CD8-positive, alpha-beta memory T cell (primary cell): ENCODE measurements around the gene SLC9C2. TPM values are rescaled to one million over a fixed set of nuclear protein-coding genes. Genes with fewer than 3 reads are reported as not detected.

Experiments
- CTCF ChIA-PET: fragments of 350-600 bp; sonication (Branson Sonifier 250); formaldehyde crosslinking; loops from one replicate; lab custom pipeline; 2021; ENCODE audit warnings: antibody characterized with exemption; lab: Charles Lee
- POLR2A ChIA-PET: fragments of 350-600 bp; sonication (Branson Sonifier 250); formaldehyde crosslinking; loops from one replicate; lab custom pipeline; 2021; ENCODE audit warnings: antibody characterized with exemption; lab: Charles Lee
- DNase-seq, 5 donors: peaks; one replicate each; pipeline versions ENCODE4 v3.0.0 to v3.0.0-alpha.2; 2020 to 2022; ENCODE audit warnings: mixed read lengths in 1 of 5
- H3K27ac ChIP-seq: one replicate; pipeline ENCODE4 v1.7.0; 2013; ENCODE audit warnings: low read depth, mild to moderate bottlenecking, low read length, moderate library complexity
- H3K27me3 ChIP-seq: 2 replicates; pipeline ENCODE4 v1.7.0; 2013; ENCODE audit warnings: low read length, mild to moderate bottlenecking; ENCODE audit not compliant: insufficient read depth, poor library complexity, severe bottlenecking
- H3K36me3 ChIP-seq: 2 replicates; pipeline ENCODE4 v1.7.0; 2013; ENCODE audit warnings: mild to moderate bottlenecking, low read length, moderate library complexity; ENCODE audit not compliant: insufficient read depth
- H3K4me1 ChIP-seq: 2 replicates; pipeline ENCODE4 v1.7.0; 2013; ENCODE audit warnings: mild to moderate bottlenecking, low read length, moderate library complexity; ENCODE audit not compliant: insufficient read depth
- H3K4me3 ChIP-seq: 2 replicates; pipeline ENCODE4 v1.7.0; 2013; ENCODE audit warnings: mild to moderate bottlenecking, low read length
- H3K9me3 ChIP-seq: 2 replicates; pipeline ENCODE4 v1.7.0; 2013; ENCODE audit warnings: mild to moderate bottlenecking, low read length
- H3K27ac Mint-ChIP-seq, 8 donors: one replicate each; pipeline ENCODE4 v1.8.0; 2020 to 2021; ENCODE audit warnings: mixed read lengths in 8 of 8, mild to moderate bottlenecking in 6 of 8, inconsistent platforms in 3 of 8, moderate library complexity in 3 of 8
- H3K27me3 Mint-ChIP-seq, 2 donors: one replicate each; pipeline ENCODE4 v1.8.0; 2020 to 2021; ENCODE audit warnings: mixed read lengths in 2 of 2, mild to moderate bottlenecking in 1 of 2, moderate library complexity in 1 of 2
- H3K36me3 Mint-ChIP-seq, 3 donors: one replicate each; pipeline ENCODE4 v1.8.0; 2020 to 2021; ENCODE audit warnings: mixed read lengths in 3 of 3, inconsistent platforms in 1 of 3, mild to moderate bottlenecking in 1 of 3
- H3K4me1 Mint-ChIP-seq, 3 donors: one replicate each; pipeline ENCODE4 v1.8.0; 2020 to 2021; ENCODE audit warnings: mixed read lengths in 3 of 3, inconsistent platforms in 1 of 3, mild to moderate bottlenecking in 1 of 3
- H3K4me3 Mint-ChIP-seq, 7 donors: one replicate each; pipeline ENCODE4 v1.8.0; 2020 to 2021; ENCODE audit warnings: mixed read lengths in 7 of 7, mild to moderate bottlenecking in 6 of 7, moderate library complexity in 4 of 7, inconsistent platforms in 2 of 7
- H3K9me3 Mint-ChIP-seq, 5 donors: one replicate each; pipeline ENCODE4 v1.8.0; 2020 to 2022; ENCODE audit warnings: mixed read lengths in 5 of 5, mild to moderate bottlenecking in 3 of 5, moderate library complexity in 2 of 5, inconsistent platforms in 1 of 5
- polyA plus RNA-seq: library from polyadenylated mRNA; unstranded; fragments of 300-500 nt; fragmentation: Illumina TruSeq; gene quantifications from one replicate; pipeline ENCODE4 v1.2.3, GENCODE V29; 2021
- total RNA-seq, 2 experiments: library from RNA; stranded (reverse); gene quantifications; one replicate each; pipeline ENCODE4 v1.2.3, GENCODE V29; 2021

SLC9C2 gene
- total and polyA plus RNA-seq, 3 experiments from 2014 or later, result not detected

DNA sequence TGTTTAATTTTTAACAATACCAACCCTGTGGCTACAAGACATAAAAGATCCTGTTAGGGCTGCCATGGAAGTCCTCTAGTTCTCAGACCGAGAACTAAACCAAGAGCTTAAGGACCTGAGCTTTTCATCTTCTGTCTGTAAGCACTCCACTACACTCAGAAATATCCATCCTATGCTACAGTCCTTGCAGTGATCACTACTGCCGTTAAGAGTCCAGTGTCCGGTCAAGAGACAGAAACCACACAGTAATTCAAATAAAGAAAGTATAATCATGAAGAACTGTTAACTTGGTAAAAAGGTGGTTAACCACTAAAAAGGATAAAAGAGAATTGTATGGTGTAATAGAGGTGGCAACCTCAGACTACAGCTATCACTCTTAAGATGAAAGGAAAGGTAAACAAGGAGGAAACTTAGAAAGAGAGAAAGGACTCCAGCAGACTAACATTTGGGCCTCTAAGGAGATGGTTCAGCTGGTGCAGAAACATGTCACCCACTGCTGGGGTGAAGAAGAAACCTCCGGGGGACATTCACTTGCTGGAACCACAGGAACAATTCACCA, 147.8 kb downstream of the SLC9C2 start:
- DNase-seq, result peak in 2 of 5 donors; percentile 14 to 36
- Histone ChIP-seq H3K9me3 (no peaks in the 10 kb centered on the region), H3K27ac (no peak overlapping the region), H3K4me3 (no peak overlapping the region), H3K27me3 (no peaks in the 10 kb centered on the region), H3K4me1 (peaks cover 19% of the 10 kb centered on the region), H3K36me3 (no peaks in the 10 kb centered on the region)
- H3K36me3 Mint-ChIP-seq, result peaks cover 0 to 40% (median 26%) of the 10 kb centered on the region in 3 donors
- H3K27ac Mint-ChIP-seq, result peak overlapping the region in 6 of 8 donors; percentile 4 to 73 (median 44)
- H3K27me3 Mint-ChIP-seq, result no peaks in the 10 kb centered on the region
- H3K9me3 Mint-ChIP-seq, result no peaks in the 10 kb centered on the region
- peaks cover 31 to 58% (median 55%) of the 10 kb centered on the region in 3 donors for H3K4me1 Mint-ChIP-seq
- peak overlapping the region in 6 of 7 donors; percentile 1 to 64 (median 28) for H3K4me3 Mint-ChIP-seq
- ChIA-PET CTCF (no interaction called here), POLR2A (interaction anchor here (1.0 kb wide), 1 partner anchor 22 kb away, joined by 3 read pairs; the partner anchor contains the start of gene PRDX6)

DNA sequence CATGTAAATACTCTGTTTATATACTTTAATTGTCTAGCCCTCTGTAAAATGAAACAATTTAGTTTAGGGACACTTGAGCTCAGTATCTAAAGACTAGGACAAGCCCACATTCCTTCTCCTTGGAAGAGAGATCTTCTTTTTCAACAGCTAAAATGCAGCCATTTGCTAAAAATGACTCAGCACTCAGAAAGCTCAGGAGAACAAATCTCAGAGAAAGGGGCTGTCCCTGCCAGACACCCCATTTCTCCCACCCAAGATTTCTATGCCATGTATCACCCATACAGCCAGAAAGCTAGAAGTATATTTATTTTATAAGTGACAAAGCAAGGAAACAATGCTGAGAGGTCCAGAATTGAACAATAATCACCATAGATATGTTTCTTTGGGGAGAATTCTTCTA, 148.9 kb downstream of the SLC9C2 start:
- Histone ChIP-seq H3K27me3 (no peaks in the 10 kb centered on the region), H3K4me1 (peaks cover 17% of the 10 kb centered on the region), H3K27ac (no peak overlapping the region), H3K9me3 (no peaks in the 10 kb centered on the region), H3K36me3 (no peaks in the 10 kb centered on the region), H3K4me3 (no peak overlapping the region)
- Mint-ChIP-seq H3K36me3 (peaks cover 9 to 39% (median 24%) of the 10 kb centered on the region in 3 donors), H3K4me1 (peaks cover 27 to 60% (median 50%) of the 10 kb centered on the region in 3 donors), H3K9me3 (no peaks in the 10 kb centered on the region), H3K27ac (peak overlapping the region in 2 of 8 donors; percentile 26 to 32), H3K4me3 (no peak overlapping the region), H3K27me3 (no peaks in the 10 kb centered on the region)
- ChIA-PET CTCF (interaction anchor here (1.2 kb wide), 1 partner anchor 24 kb away, joined by 3 read pairs; no protein-coding TSS in a partner anchor), POLR2A (no interaction called here)
- DNase-seq, result no peak

DNA sequence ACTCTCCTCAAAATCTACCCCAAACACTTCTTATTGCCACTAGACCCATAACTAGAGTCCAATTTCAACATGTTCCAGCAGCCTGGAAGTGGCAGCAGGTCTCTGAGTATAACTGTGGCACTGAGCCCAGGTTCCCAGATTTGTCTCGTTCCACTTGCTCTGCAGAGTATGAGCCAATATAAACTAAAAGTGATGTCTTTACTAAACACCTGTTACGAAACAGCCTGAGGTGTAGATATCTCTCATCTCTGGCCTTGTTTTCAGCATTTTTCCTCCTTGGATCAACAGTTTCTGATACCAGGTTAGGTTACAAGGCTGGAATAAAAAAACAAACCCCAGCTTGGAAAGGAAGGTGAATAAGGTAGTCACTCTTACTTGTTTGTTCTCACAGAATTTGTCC, 150.9 kb downstream of the SLC9C2 start:
- no peak overlapping the region for H3K27ac ChIP-seq
- H3K36me3 Mint-ChIP-seq, result peaks cover 27 to 38% (median 27%) of the 10 kb centered on the region in 3 donors
- no peak for DNase-seq
- no peak overlapping the region for H3K4me3 Mint-ChIP-seq
- peaks cover 17% of the 10 kb centered on the region for H3K4me1 ChIP-seq
- no peaks in the 10 kb centered on the region for H3K27me3 ChIP-seq
- H3K4me1 Mint-ChIP-seq, result peaks cover 27 to 52% (median 47%) of the 10 kb centered on the region in 3 donors
- H3K4me3 ChIP-seq, result no peak overlapping the region
- peaks cover 3% of the 10 kb centered on the region for H3K36me3 ChIP-seq
- ChIA-PET POLR2A (no interaction called here), CTCF (no interaction called here)
- H3K27me3 Mint-ChIP-seq, result no peaks in the 10 kb centered on the region
- H3K27ac Mint-ChIP-seq, result peak overlapping the region in 2 of 8 donors; percentile 12 to 66
- peaks cover 4% of the 10 kb centered on the region for H3K9me3 ChIP-seq
- peaks cover under 1 to 4% (median 3%) of the 10 kb centered on the region in 5 donors for H3K9me3 Mint-ChIP-seq

Other genes starting within 250 kb of the SLC9C2 start
- 100 to 1,000 TPM; 134 to 140 TPM for gene PRDX6, start 125.7 kb downstream of the SLC9C2 start, total RNA-seq
- 159 TPM for gene PRDX6, start 125.7 kb downstream of the SLC9C2 start, polyA plus RNA-seq
- gene TEX50, start 32.3 kb upstream of the SLC9C2 start, total RNA-seq, result not detected
- gene TEX50, start 32.3 kb upstream of the SLC9C2 start, polyA plus RNA-seq, result not detected
- gene ANKRD45, start 66.8 kb upstream of the SLC9C2 start, total RNA-seq, result not detected
- gene ANKRD45, start 66.8 kb upstream of the SLC9C2 start, polyA plus RNA-seq, result not detected
- 10 to 100 TPM; 19.7 to 20.5 TPM for gene KLHL20, start 111.9 kb upstream of the SLC9C2 start, total RNA-seq
- 25.7 TPM for gene KLHL20, start 111.9 kb upstream of the SLC9C2 start, polyA plus RNA-seq
- gene DARS2, start 221.6 kb upstream of the SLC9C2 start, total RNA-seq, result 10 to 100 TPM; 39.4 to 42.5 TPM
- 9.4 TPM for gene DARS2, start 221.6 kb upstream of the SLC9C2 start, polyA plus RNA-seq
- gene CENPL, start 221.8 kb upstream of the SLC9C2 start, total RNA-seq, result 10 to 100 TPM; 24.9 to 27.4 TPM
- gene CENPL, start 221.8 kb upstream of the SLC9C2 start, polyA plus RNA-seq, result 6.2 TPM